ENCODE data around the gene SMAD2. TPM values are rescaled to one million over a fixed set of nuclear protein-coding genes. Genes with fewer than 3 reads are reported as not detected.

SMAD2 gene
- total and polyA plus RNA-seq, 9 of the 15 experiments (the other 6 are each of a cell fraction or from before 2014, with no cell fraction given): 9.2 to 49.6 (median 33.7) TPM

- in situ Hi-C loops (cut with MboI) (no loop called here), intact Hi-C loops (cut with micrococcal nuclease) (no loop called here)
- no peak for DNase-seq (ENCODE audit: extremely low read depth in 1 of 4, low spot score in 3 of 4)
- 93% methylated on average over 1 of the region's 1 CpG for WGBS (ENCODE audit: insufficient coverage, low coverage, missing lambda C conversion rate)
- ChIA-PET POLR2A (no interaction called here), CTCF (ENCODE audit: low intra/inter-chr PET ratio) (no interaction called here)
- no peak overlapping the region for H3K4me3 ChIP-seq
- BruUV-seq (replicated peaks): no TSS peak
- FAIRE-seq: no peak
- H3K9me1 ChIP-seq (ENCODE audit: control insufficient read depth, insufficient read depth, low read length): no peaks in the 10 kb centered on the region
- no peak overlapping the region for H3K9ac ChIP-seq (ENCODE audit: insufficient read depth in 1 of 2, low read depth in 2 of 2, low read length in 2 of 2)
- no peak overlapping the region for H2AFZ ChIP-seq (ENCODE audit: low read depth, low read length)
- no peak for ATAC-seq
- H3K27me3 ChIP-seq (ENCODE audit: control insufficient read depth in 2 of 2, insufficient read depth in 2 of 2, low read length in 2 of 2): no peaks in the 10 kb centered on the region
- no peak overlapping the region for H3K4me2 ChIP-seq (ENCODE audit: insufficient read depth, low read length)
- no peaks in the 10 kb centered on the region for H3K79me2 ChIP-seq (ENCODE audit: control insufficient read depth, insufficient read depth, low read length)
- H3K4me1 ChIP-seq (replicated peaks in 1 of 2; ENCODE audit: control insufficient read depth in 2 of 2, insufficient read depth in 2 of 2, low read length in 2 of 2): no peaks in the 10 kb centered on the region
- no peak overlapping the region for H3K27ac ChIP-seq (ENCODE audit: extremely low read depth, low read depth, low read length)
- H4K20me1 ChIP-seq (replicated peaks; ENCODE audit: control insufficient read depth, insufficient read depth, low read length): no peaks in the 10 kb centered on the region
- H3K9me3 ChIP-seq (replicated peaks; ENCODE audit: control insufficient read depth, insufficient read depth, low read depth, low read length): no peaks in the 10 kb centered on the region
- TF ChIP-seq SRSF1 (IDR thresholded peaks at IDR 0.05; ENCODE audit: low read depth, low read length) (no peak), COPS2 (conservative IDR thresholded peaks at IDR 0.05) (no peak)
- H3K36me3 ChIP-seq (ENCODE audit: control insufficient read depth, insufficient read depth, low read length): no peaks in the 10 kb centered on the region; the same call in 2 of the 3 replicates
These were observed 99.1 kb downstream of the SMAD2 start for GRCh38 chr18:47831351-47831750.

GRCh38 chr18:47830772-47831171 is 99.7 kb downstream of the SMAD2 start:
- DNase-seq (ENCODE audit: extremely low read depth in 1 of 4, low spot score in 3 of 4): no peak
- H2AFZ ChIP-seq (ENCODE audit: low read depth, low read length): no peak overlapping the region
- H3K9ac ChIP-seq (ENCODE audit: insufficient read depth in 1 of 2, low read depth in 2 of 2, low read length in 2 of 2): no peak overlapping the region
- H3K9me1 ChIP-seq (ENCODE audit: control insufficient read depth, insufficient read depth, low read length): no peaks in the 10 kb centered on the region
- no peak overlapping the region for H3K4me3 ChIP-seq
- no peaks in the 10 kb centered on the region for H3K27me3 ChIP-seq (ENCODE audit: control insufficient read depth in 2 of 2, insufficient read depth in 2 of 2, low read length in 2 of 2)
- no peaks in the 10 kb centered on the region for H4K20me1 ChIP-seq (replicated peaks; ENCODE audit: control insufficient read depth, insufficient read depth, low read length)
- intact Hi-C loops (cut with micrococcal nuclease) (no loop called here), in situ Hi-C loops (cut with MboI) (no loop called here)
- CTCF ChIA-PET (ENCODE audit: low intra/inter-chr PET ratio): no interaction called here
- WGBS (ENCODE audit: insufficient coverage, low coverage, missing lambda C conversion rate): 91% methylated on average over 3 of the region's 3 CpGs
- H3K79me2 ChIP-seq (ENCODE audit: control insufficient read depth, insufficient read depth, low read length): no peaks in the 10 kb centered on the region
- H3K27ac ChIP-seq (ENCODE audit: extremely low read depth, low read depth, low read length): no peak overlapping the region
- no peak overlapping the region for H3K4me2 ChIP-seq (ENCODE audit: insufficient read depth, low read length)
- H3K36me3 ChIP-seq (ENCODE audit: control insufficient read depth, insufficient read depth, low read length): no peaks in the 10 kb centered on the region; the same call in 2 of the 3 replicates
- FAIRE-seq: no peak
- no TSS peak for BruUV-seq (replicated peaks)
- H3K4me1 ChIP-seq (replicated peaks in 1 of 2; ENCODE audit: control insufficient read depth in 2 of 2, insufficient read depth in 2 of 2, low read length in 2 of 2): no peaks in the 10 kb centered on the region
- no peaks in the 10 kb centered on the region for H3K9me3 ChIP-seq (replicated peaks; ENCODE audit: control insufficient read depth, insufficient read depth, low read depth, low read length)
- POLR2A ChIA-PET: no interaction called here
- ATAC-seq: no peak
- TF ChIP-seq EWSR1 (IDR thresholded peaks at IDR 0.05; ENCODE audit: borderline replicate concordance, low read depth, partially characterized antibody): no peak
- no peak for TF ChIP-seq PPARD (CRISPR knock-in tag; IDR thresholded peaks at IDR 0.05)
- TF ChIP-seq CHD2 (IDR thresholded peaks at IDR 0.05; ENCODE audit: low read depth, low read length): no peak
- TF ChIP-seq POLR3A (IDR thresholded peaks at IDR 0.05; ENCODE audit: borderline replicate concordance, extremely low read depth, insufficient read depth, insufficient read length): no peak
